ENCODE measurements around the gene LEFTY2.

Gene LEFTY2

GRCh38 chr1:225931270-225932136 is 9.5 kb downstream of the LEFTY2 start:
- Histone ChIP-seq H3K9me3 (ENCODE audit: control insufficient read depth, insufficient read depth, low read depth, low read length) (no peaks in the 10 kb centered on the region), H3K27ac (ENCODE audit: extremely low read depth, low read depth, low read length) (no peak overlapping the region), H3K4me1 (ENCODE audit: control insufficient read depth, insufficient read depth, low read length) (no peaks in the 10 kb centered on the region), H3K4me3 (ENCODE audit: low read depth, low read length) (no peak overlapping the region), H3K36me3 (ENCODE audit: control insufficient read depth in 2 of 2, insufficient read depth in 1 of 2, low read length in 2 of 2) (no peaks in the 10 kb centered on the region)
- CTCF ChIA-PET: interaction anchor here (0.9 to 2.1 kb wide), 5 partner anchors 29 to 457 kb away, joined by 3 to 11 read pairs (median 3); no protein-coding TSS in a partner anchor
- POLR2A ChIA-PET: interaction anchor here (0.5 to 6.0 kb wide), 3 partner anchors 8 to 32 kb away, joined by 3 to 32 read pairs (median 4); partner anchors contain the start of gene PYCR2
- TF ChIP-seq ZNF18 (tag by site-specific recombination; IDR thresholded peaks at IDR 0.05) (peak; percentile 60; the same call in 1 of the 2 replicates), ZNF335 (tag by site-specific recombination; conservative IDR thresholded peaks at IDR 0.05) (0 out of 2 replicates have a peak, but pooled peaks have one; percentile 21), ZBTB8A (tag by site-specific recombination; IDR thresholded peaks at IDR 0.05) (no peak), ZFHX2 (tag by site-specific recombination; conservative IDR thresholded peaks at IDR 0.05) (peak; percentile 98), EGR2 (tag by site-specific recombination; IDR thresholded peaks at IDR 0.05; ENCODE audit: low read depth) (peak; percentile 98), ZNF26 (tag by site-specific recombination; IDR thresholded peaks at IDR 0.05) (no peak), ZNF747 (tag by site-specific recombination; IDR thresholded peaks at IDR 0.05) (no peak)

- Histone ChIP-seq H3K4me3 (ENCODE audit: low read depth, low read length) (no peak overlapping the region), H3K4me1 (ENCODE audit: control insufficient read depth, insufficient read depth, low read length) (no peaks in the 10 kb centered on the region), H3K36me3 (ENCODE audit: control insufficient read depth in 2 of 2, insufficient read depth in 1 of 2, low read length in 2 of 2) (no peaks in the 10 kb centered on the region), H3K27ac (ENCODE audit: extremely low read depth, low read depth, low read length) (no peak overlapping the region), H3K9me3 (ENCODE audit: control insufficient read depth, insufficient read depth, low read depth, low read length) (no peaks in the 10 kb centered on the region)
- POLR2A ChIA-PET: no interaction called here
- CTCF ChIA-PET: interaction anchor here (0.7 to 2.1 kb wide), 3 partner anchors 8 to 456 kb away, joined by 3 to 11 read pairs (median 3); no protein-coding TSS in a partner anchor
- TF ChIP-seq ZNF18 (tag by site-specific recombination; IDR thresholded peaks at IDR 0.05) (no peak), ZNF548 (tag by site-specific recombination; IDR thresholded peaks at IDR 0.05) (no peak), ZNF692 (tag by site-specific recombination; IDR thresholded peaks at IDR 0.05) (no peak), BCL11B (tag by site-specific recombination; IDR thresholded peaks at IDR 0.05; ENCODE audit: low read depth) (no peak), TSHZ1 (tag by site-specific recombination; IDR thresholded peaks at IDR 0.05; ENCODE audit: borderline replicate concordance) (no peak), ZNF488 (tag by site-specific recombination; IDR thresholded peaks at IDR 0.05) (no peak), ZNF416 (tag by site-specific recombination; IDR thresholded peaks at IDR 0.05) (no peak), ZNF140 (tag by site-specific recombination; IDR thresholded peaks at IDR 0.05) (no peak), OVOL3 (tag by site-specific recombination; IDR thresholded peaks at IDR 0.05) (no peak), ZNF146 (tag by site-specific recombination; IDR thresholded peaks at IDR 0.05) (no peak), HOXA7 (CRISPR knock-in tag; IDR thresholded peaks at IDR 0.05; ENCODE audit: borderline replicate concordance) (no peak), SALL2 (tag by site-specific recombination; IDR thresholded peaks at IDR 0.05; ENCODE audit: borderline replicate concordance) (no peak), ZNF175 (tag by site-specific recombination; IDR thresholded peaks at IDR 0.05) (no peak), SP7 (tag by site-specific recombination; IDR thresholded peaks at IDR 0.05) (no peak), ZNF362 (tag by site-specific recombination; IDR thresholded peaks at IDR 0.05) (no peak)
Observed at GRCh38 chr1:225930566-225930965, 10.5 kb downstream of the LEFTY2 start.

All from HEK293 (cell line).